Neural progenitor cell (in vitro differentiated cells): ENCODE data around the gene HIC1. TPM values are rescaled to one million over a fixed set of nuclear protein-coding genes. Genes with fewer than 3 reads are reported as not detected.

Experiments used
- DNase-seq: peaks from one replicate; pipeline ENCODE4 v3.0.0-alpha.2; 2016; ENCODE audit warnings: low spot score
- H2AFZ ChIP-seq: fragments of 200-600 bp; sonication (generic); replicated peaks from 2 replicates; pipeline ENCODE4 v1.6.1; 2016; ENCODE audit warnings: antibody characterized with exemption
- H3F3A ChIP-seq: fragments of 200-600 bp; sonication (generic); 2 replicates; pipeline ENCODE4 v1.6.1; 2016; ENCODE audit warnings: antibody characterized with exemption, low read depth
- H3K27ac ChIP-seq: fragments of 200-600 bp; sonication (generic); 2 replicates; pipeline ENCODE4 v1.5.1; 2016; ENCODE audit warnings: mild to moderate bottlenecking
- H3K27me3 ChIP-seq: fragments of 200-600 bp; sonication (generic); 2 replicates; pipeline ENCODE4 v1.6.1; 2016; ENCODE audit warnings: mild to moderate bottlenecking, moderate library complexity
- H3K36me3 ChIP-seq: fragments of 200-600 bp; sonication (generic); 2 replicates; pipeline ENCODE4 v1.5.1; 2016
- H3K4me1 ChIP-seq: fragments of 200-600 bp; sonication (generic); 2 replicates; pipeline ENCODE4 v1.6.1; 2016; ENCODE audit warnings: mixed run types
- H3K4me2 ChIP-seq: fragments of 200-600 bp; sonication (generic); 2 replicates; pipeline ENCODE4 v1.6.1; 2016
- H3K4me3 ChIP-seq: fragments of 200-600 bp; sonication (generic); 2 replicates; pipeline ENCODE4 v1.5.1; 2016
- H3K79me2 ChIP-seq: fragments of 200-600 bp; sonication (generic); 2 replicates; pipeline ENCODE4 v1.6.1; 2016; ENCODE audit warnings: low read depth
- H3K9ac ChIP-seq: fragments of 200-600 bp; sonication (generic); 2 replicates; pipeline ENCODE4 v1.6.1; 2016
- H3K9me3 ChIP-seq: fragments of 200-600 bp; sonication (generic); 2 replicates; pipeline ENCODE4 v1.5.1; 2016; ENCODE audit warnings: low read depth
- H4K20me1 ChIP-seq: fragments of 200-600 bp; sonication (generic); 2 replicates; pipeline ENCODE4 v1.6.1; 2016; ENCODE audit warnings: low read depth
- H3K27ac Mint-ChIP-seq: 3 replicates; pipeline ENCODE4 v1.8.0; 2021; ENCODE audit warnings: mixed read lengths
- H3K27me3 Mint-ChIP-seq: 2 replicates; pipeline ENCODE4 v1.8.0; 2022; ENCODE audit warnings: low read depth, mild to moderate bottlenecking, inconsistent platforms, moderate library complexity, mixed read lengths; ENCODE audit not compliant: insufficient read depth
- H3K36me3 Mint-ChIP-seq: 3 replicates; pipeline ENCODE4 v1.8.0; 2021; ENCODE audit warnings: mixed read lengths
- H3K4me1 Mint-ChIP-seq: 3 replicates; pipeline ENCODE4 v1.8.0; 2021; ENCODE audit warnings: mixed read lengths
- H3K4me3 Mint-ChIP-seq: 3 replicates; pipeline ENCODE4 v1.8.0; 2021; ENCODE audit warnings: mild to moderate bottlenecking, moderate library complexity, mixed read lengths
- H3K9me3 Mint-ChIP-seq: 3 replicates; pipeline ENCODE4 v1.8.0; 2020; ENCODE audit warnings: mixed read lengths
- EZH2 ChIP-seq: fragments of 200-600 bp; sonication (generic); IDR thresholded peaks from 2 replicates; pipeline ENCODE4 v1.6.1; 2017; ENCODE audit warnings: antibody characterized with exemption, mild to moderate bottlenecking, moderate library complexity
- EZH2phosphoT487 ChIP-seq: fragments of 200-600 bp; sonication (generic); IDR thresholded peaks from 2 replicates; pipeline ENCODE4 v1.6.1; 2017; ENCODE audit warnings: antibody characterized with exemption
- total RNA-seq: library from RNA; depleted of rRNA; stranded (reverse); fragments of >200 nt; gene quantifications from 2 replicates; pipeline ENCODE4 v1.2.3, GENCODE V29; 2015; ENCODE audit warnings: low replicate concordance
- TF ChIP-seq, protein P1 (sequence below): fragments of 200-600 bp; sonication (generic); IDR thresholded peaks from 2 replicates; pipeline ENCODE4 v1.5.1; 2017; ENCODE audit warnings: antibody characterized with exemption, mild to moderate bottlenecking

Gene HIC1
- total RNA-seq, 1 donor from 2014 or later, result not detected

DNA sequence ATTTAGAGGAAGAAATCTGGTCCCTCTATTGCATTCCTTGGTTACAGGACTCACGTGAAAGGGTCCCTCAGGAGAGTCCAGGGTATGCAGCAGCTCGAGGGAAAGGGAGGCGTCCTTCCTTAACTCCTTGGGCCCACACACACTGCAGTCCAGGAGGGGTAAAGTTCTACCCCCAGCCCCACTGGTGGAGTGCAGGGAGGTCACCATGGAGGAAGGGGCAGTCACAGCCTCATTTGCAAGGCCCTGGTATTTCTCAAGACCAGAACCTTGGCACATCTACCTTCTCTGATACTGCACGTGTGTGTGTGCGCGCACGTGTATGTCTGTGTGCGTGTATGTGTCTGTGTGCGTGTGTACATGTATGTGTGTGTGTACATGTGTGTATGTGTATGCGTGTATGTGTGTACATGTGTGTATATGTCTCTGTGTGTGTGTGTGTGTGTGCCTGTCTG lies 11.1 kb downstream of the HIC1 start:
- H3K27ac ChIP-seq, result no peak overlapping the region
- H3K4me3 Mint-ChIP-seq, result no peak overlapping the region
- peaks cover 17% of the 10 kb centered on the region for H3K27me3 ChIP-seq
- no peaks in the 10 kb centered on the region for H3K79me2 ChIP-seq
- H3K4me3 ChIP-seq, result no peak overlapping the region
- no peak for DNase-seq
- no peak overlapping the region for H3K9ac ChIP-seq
- no peak overlapping the region for H2AFZ ChIP-seq
- no peaks in the 10 kb centered on the region for H3K9me3 Mint-ChIP-seq
- H4K20me1 ChIP-seq, result peaks cover 33% of the 10 kb centered on the region
- H3K36me3 ChIP-seq, result no peaks in the 10 kb centered on the region
- no peak overlapping the region for H3K4me2 ChIP-seq
- TF ChIP-seq EZH2phosphoT487 (no peak), EZH2 (no peak)
- TF ChIP-seq, protein P1, sequence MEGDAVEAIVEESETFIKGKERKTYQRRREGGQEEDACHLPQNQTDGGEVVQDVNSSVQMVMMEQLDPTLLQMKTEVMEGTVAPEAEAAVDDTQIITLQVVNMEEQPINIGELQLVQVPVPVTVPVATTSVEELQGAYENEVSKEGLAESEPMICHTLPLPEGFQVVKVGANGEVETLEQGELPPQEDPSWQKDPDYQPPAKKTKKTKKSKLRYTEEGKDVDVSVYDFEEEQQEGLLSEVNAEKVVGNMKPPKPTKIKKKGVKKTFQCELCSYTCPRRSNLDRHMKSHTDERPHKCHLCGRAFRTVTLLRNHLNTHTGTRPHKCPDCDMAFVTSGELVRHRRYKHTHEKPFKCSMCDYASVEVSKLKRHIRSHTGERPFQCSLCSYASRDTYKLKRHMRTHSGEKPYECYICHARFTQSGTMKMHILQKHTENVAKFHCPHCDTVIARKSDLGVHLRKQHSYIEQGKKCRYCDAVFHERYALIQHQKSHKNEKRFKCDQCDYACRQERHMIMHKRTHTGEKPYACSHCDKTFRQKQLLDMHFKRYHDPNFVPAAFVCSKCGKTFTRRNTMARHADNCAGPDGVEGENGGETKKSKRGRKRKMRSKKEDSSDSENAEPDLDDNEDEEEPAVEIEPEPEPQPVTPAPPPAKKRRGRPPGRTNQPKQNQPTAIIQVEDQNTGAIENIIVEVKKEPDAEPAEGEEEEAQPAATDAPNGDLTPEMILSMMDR, result no peak
- peak overlapping the region; percentile 4 for H3K27ac Mint-ChIP-seq
- peaks cover 34% of the 10 kb centered on the region for H3K36me3 Mint-ChIP-seq
- peaks cover 8% of the 10 kb centered on the region for H3K27me3 Mint-ChIP-seq
- peaks cover 44% of the 10 kb centered on the region for H3K4me1 Mint-ChIP-seq
- H3K4me1 ChIP-seq, result no peaks in the 10 kb centered on the region
- no peaks in the 10 kb centered on the region for H3K9me3 ChIP-seq
- H3F3A ChIP-seq, result no peaks in the 10 kb centered on the region

DNA sequence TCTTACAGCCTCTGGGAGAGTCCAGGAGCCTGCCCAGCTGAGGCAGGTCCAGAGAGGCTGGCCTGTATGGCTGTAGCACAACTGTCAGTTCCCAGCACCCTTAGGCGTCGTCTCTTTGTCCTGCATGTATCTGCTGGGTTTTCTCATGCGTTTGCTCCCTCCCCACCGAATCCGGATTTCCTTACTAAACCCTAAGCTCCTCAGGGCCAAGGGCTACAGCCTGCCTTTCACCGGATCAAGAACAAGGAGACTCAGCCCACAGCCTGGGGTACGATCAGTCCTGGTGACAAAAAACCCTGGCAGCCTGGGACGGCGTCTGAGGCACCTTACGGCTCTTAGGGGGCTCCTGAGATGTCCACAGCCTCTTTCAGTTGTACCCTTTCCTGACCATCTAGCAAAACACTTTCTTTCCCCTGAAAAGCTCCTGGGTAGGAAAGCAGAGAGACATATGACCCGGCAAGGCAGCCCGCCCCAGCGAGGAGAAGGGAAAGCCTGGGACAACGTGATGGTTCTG lies 12.2 kb downstream of the HIC1 start:
- Mint-ChIP-seq H3K4me1 (peaks cover 44% of the 10 kb centered on the region), H3K36me3 (peaks cover 34% of the 10 kb centered on the region), H3K4me3 (no peak overlapping the region), H3K9me3 (no peaks in the 10 kb centered on the region), H3K27ac (no peak overlapping the region), H3K27me3 (peaks cover 8% of the 10 kb centered on the region)
- H3K27ac ChIP-seq, result no peak overlapping the region
- no peak for DNase-seq
- peaks cover 5% of the 10 kb centered on the region for H3K27me3 ChIP-seq
- no peaks in the 10 kb centered on the region for H3K36me3 ChIP-seq
- TF ChIP-seq EZH2phosphoT487 (no peak), EZH2 (no peak)
- TF ChIP-seq, protein P1, result no peak
- no peak overlapping the region for H3K4me3 ChIP-seq
- H3K4me1 ChIP-seq, result no peaks in the 10 kb centered on the region
- no peaks in the 10 kb centered on the region for H3F3A ChIP-seq
- no peaks in the 10 kb centered on the region for H3K9me3 ChIP-seq
- H3K9ac ChIP-seq, result no peak overlapping the region
- peaks cover 25% of the 10 kb centered on the region for H4K20me1 ChIP-seq
- no peaks in the 10 kb centered on the region for H3K79me2 ChIP-seq
- no peak overlapping the region for H2AFZ ChIP-seq
- H3K4me2 ChIP-seq, result no peak overlapping the region

DNA sequence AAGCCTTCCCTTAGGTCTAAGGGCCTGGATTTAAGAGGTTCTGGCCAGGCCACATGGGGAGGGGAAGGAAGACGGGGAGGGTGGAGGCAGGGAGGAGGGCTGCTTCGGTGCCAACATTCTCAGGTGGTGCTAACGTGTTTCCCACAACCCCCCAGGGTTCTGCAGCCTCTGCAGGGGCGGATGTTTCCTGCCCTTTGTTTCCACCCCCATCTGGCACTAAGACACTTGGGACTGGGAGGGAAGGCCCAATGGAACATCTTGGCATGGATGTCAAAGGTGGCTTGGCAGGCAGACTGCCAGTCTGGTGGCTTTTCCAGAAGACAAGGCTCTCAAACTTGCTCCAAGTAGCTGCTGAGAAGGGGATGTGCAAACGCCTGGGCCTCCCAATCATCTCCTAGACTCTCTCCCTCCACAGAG lies 12.7 kb downstream of the HIC1 start:
- DNase-seq, result no peak
- Histone ChIP-seq H3F3A (no peaks in the 10 kb centered on the region), H3K4me3 (no peak overlapping the region), H3K9ac (no peak overlapping the region), H3K4me1 (no peaks in the 10 kb centered on the region), H3K79me2 (no peaks in the 10 kb centered on the region), H4K20me1 (peaks cover 20% of the 10 kb centered on the region), H2AFZ (no peak overlapping the region), H3K36me3 (no peaks in the 10 kb centered on the region), H3K27ac (no peak overlapping the region), H3K4me2 (no peak overlapping the region), H3K27me3 (peaks cover under 1% of the 10 kb centered on the region), H3K9me3 (no peaks in the 10 kb centered on the region)
- Mint-ChIP-seq H3K9me3 (no peaks in the 10 kb centered on the region), H3K4me3 (no peak overlapping the region), H3K4me1 (peaks cover 38% of the 10 kb centered on the region), H3K27me3 (peaks cover 6% of the 10 kb centered on the region), H3K27ac (no peak overlapping the region), H3K36me3 (peaks cover 33% of the 10 kb centered on the region)
- no peak for TF ChIP-seq EZH2
- TF ChIP-seq, protein P1, result no peak
- TF ChIP-seq EZH2phosphoT487, result no peak
